ENCODE results near the gene LPP. TPM values are rescaled to one million over a fixed set of nuclear protein-coding genes. Genes with fewer than 3 reads are reported as not detected.

The LPP gene
- total and polyA plus RNA-seq, 8 donors = 4.9 to 84.4 (median 45.9) TPM

GRCh38 chr3:188432802-188433520 is 279.0 kb downstream of the LPP start:
- no peak for DNase-seq
- intact Hi-C loops (cut with DNase I) = no loop called here
- WGBS, 2 donors = 48% methylated on average over 6 of the region's 6 CpGs

GRCh38 chr3:188433521-188434150 is 279.7 kb downstream of the LPP start:
- intact Hi-C loops (cut with DNase I) = no loop called here
- H3K9me3 ChIP-seq = no peaks in the 10 kb centered on the region
- ATAC-seq (no peak), DNase-seq (no peak), FAIRE-seq (no peak)
- H3K27me3 ChIP-seq = no peaks in the 10 kb centered on the region
- TF ChIP-seq CTCF (IDR thresholded peaks at IDR 0.05) = no peak
- peaks cover 0 to 3% (median 0%) of the 10 kb centered on the region in 3 donors for H3K36me3 ChIP-seq
- WGBS, 2 donors = 93 to 95% methylated on average over 5 of the region's 5 CpGs
- peak overlapping the region in 1 of 4 donors; percentile 38 for H3K27ac ChIP-seq
- H3K4me1 ChIP-seq = peaks cover 15 to 17% (median 15%) of the 10 kb centered on the region in 3 donors
- H3K4me3 ChIP-seq = no peak overlapping the region

More at GRCh38 chr3:188432802-188433520, 279.0 kb downstream of the LPP start:
- peaks cover 0 to 3% (median 0%) of the 10 kb centered on the region in 3 donors for H3K36me3 ChIP-seq
- FAIRE-seq = no peak
- peak in 3 of 4 donors; percentile 70 to 81 (median 76) for ATAC-seq
- H3K4me1 ChIP-seq = peaks cover 12 to 17% (median 15%) of the 10 kb centered on the region in 3 donors
- no peak overlapping the region for H3K4me3 ChIP-seq
- H3K27ac ChIP-seq = peak overlapping the region in 2 of 4 donors; percentile 37 to 38
- no peaks in the 10 kb centered on the region for H3K9me3 ChIP-seq
- no peak for TF ChIP-seq CTCF (IDR thresholded peaks at IDR 0.05)
- H3K27me3 ChIP-seq = no peaks in the 10 kb centered on the region

GRCh38 chr3:188434594-188434993 is 280.6 kb downstream of the LPP start:
- no peak for ATAC-seq
- DNase-seq = no peak
- TF ChIP-seq CTCF (IDR thresholded peaks at IDR 0.05) = no peak
- Histone ChIP-seq H3K4me3 (no peak overlapping the region), H3K36me3 (peaks cover 0 to 3% (median 0%) of the 10 kb centered on the region in 3 donors), H3K4me1 (peaks cover 15 to 18% (median 17%) of the 10 kb centered on the region in 3 donors), H3K27me3 (no peaks in the 10 kb centered on the region), H3K27ac (no peak overlapping the region), H3K9me3 (no peaks in the 10 kb centered on the region)
- intact Hi-C loops (cut with DNase I) = no loop called here
- WGBS, 2 donors = 96 to 98% methylated on average over 3 of the region's 3 CpGs
- FAIRE-seq = no peak

- H3K9me3 ChIP-seq = no peaks in the 10 kb centered on the region
- peaks cover 15 to 21% (median 17%) of the 10 kb centered on the region in 3 donors for H3K4me1 ChIP-seq
- no peak overlapping the region for H3K4me3 ChIP-seq
- H3K27me3 ChIP-seq = no peaks in the 10 kb centered on the region
- peaks cover 0 to 3% (median 0%) of the 10 kb centered on the region in 3 donors for H3K36me3 ChIP-seq
- intact Hi-C loops (cut with DNase I) = no loop called here
- no peak for DNase-seq
- peak; percentile 26 for FAIRE-seq
- H3K27ac ChIP-seq = no peak overlapping the region
- ATAC-seq = peak in 3 of 4 donors; percentile 49 to 69 (median 57)
- TF ChIP-seq CTCF (IDR thresholded peaks at IDR 0.05) = no peak
- WGBS, 2 donors = 13 to 14% methylated on average over 1 of the region's 1 CpG
Measured at GRCh38 chr3:188435266-188435665, 281.3 kb downstream of the LPP start.
